Liver (tissue), 9 donors: ENCODE measurements around the gene GPR176. TPM values are rescaled to one million over a fixed set of nuclear protein-coding genes. Genes with fewer than 3 reads are reported as not detected.

Experiments used
- DNase-seq: peaks from one replicate; pipeline ENCODE4 v3.0.0-alpha.2; 2017; ENCODE audit warnings: low spot score
- H3K27ac ChIP-seq, 2 donors: one replicate each; pipeline ENCODE4 v1.7.0; 2013; ENCODE audit warnings: inconsistent platforms in 2 of 2, low read length in 2 of 2, control low read depth in 1 of 2, low read depth in 1 of 2, mild to moderate bottlenecking in 1 of 2
- H3K27me3 ChIP-seq, 4 donors: one replicate each; pipeline versions ENCODE4 v1.6.1 to v1.7.0; 2013; ENCODE audit warnings: low read length in 3 of 4, inconsistent platforms in 1 of 4, mild to moderate bottlenecking in 1 of 4, moderate library complexity in 1 of 4; ENCODE audit not compliant: control insufficient read depth in 4 of 4, insufficient read depth in 4 of 4
- H3K36me3 ChIP-seq, 4 donors: one replicate each; pipeline versions ENCODE4 v1.6.1 to v1.7.0; 2013; ENCODE audit warnings: low read length in 3 of 4, mild to moderate bottlenecking in 3 of 4, low read depth in 1 of 4, moderate library complexity in 1 of 4; ENCODE audit not compliant: control insufficient read depth in 4 of 4, insufficient read depth in 3 of 4
- H3K4me1 ChIP-seq, 4 donors: one replicate each; pipeline versions ENCODE4 v1.6.1 to v1.7.0; 2013; ENCODE audit warnings: low read length in 3 of 4, mild to moderate bottlenecking in 3 of 4, moderate library complexity in 1 of 4; ENCODE audit not compliant: control insufficient read depth in 4 of 4, insufficient read depth in 4 of 4
- H3K4me3 ChIP-seq, 3 donors: one replicate each; pipeline versions ENCODE4 v1.6.1 to v1.7.0; 2013; ENCODE audit warnings: low read length in 3 of 3, control low read depth in 1 of 3, low read depth in 1 of 3, mild to moderate bottlenecking in 1 of 3
- H3K9ac ChIP-seq, 2 donors: one replicate each; pipeline ENCODE4 v1.7.0; 2013; ENCODE audit warnings: low read length in 2 of 2, mild to moderate bottlenecking in 2 of 2, moderate library complexity in 2 of 2, control low read depth in 1 of 2, low read depth in 1 of 2
- H3K9me3 ChIP-seq, 4 donors: one replicate each; pipeline versions ENCODE4 v1.6.1 to v1.7.0; 2013; ENCODE audit warnings: low read length in 3 of 4; ENCODE audit not compliant: control insufficient read depth in 4 of 4
- ATF3 ChIP-seq: IDR thresholded peaks from 2 replicates; pipeline ENCODE4 v1.6.1; 2016; ENCODE audit warnings: antibody characterized with exemption
- CTCF ChIP-seq: fragments of 150-350 bp; IDR thresholded peaks from 2 replicates; pipeline ENCODE4 v1.5.1; 2017; ENCODE audit warnings: improper control_type of control experiment, low read depth, low read length; ENCODE audit not compliant: missing input control
- EGR1 ChIP-seq, 2 donors: IDR thresholded peaks; 2 replicates each; pipeline ENCODE4 v1.6.1; 2016 to 2018; ENCODE audit warnings: antibody characterized with exemption in 2 of 2, low read depth in 2 of 2
- FOXA1 ChIP-seq: IDR thresholded peaks from 2 replicates; pipeline ENCODE4 v1.6.1; 2016; ENCODE audit warnings: antibody characterized with exemption
- FOXA2 ChIP-seq: IDR thresholded peaks from 2 replicates; pipeline ENCODE4 v1.6.1; 2016; ENCODE audit warnings: antibody characterized with exemption
- GABPA ChIP-seq, 2 donors: IDR thresholded peaks in 1 of 2; conservative IDR thresholded peaks in 1 of 2; 2 replicates each; pipeline ENCODE4 v1.6.1; 2016; ENCODE audit warnings: antibody characterized with exemption in 2 of 2, mild to moderate bottlenecking in 1 of 2, moderate library complexity in 1 of 2
- HNF4G ChIP-seq: IDR thresholded peaks from 2 replicates; pipeline ENCODE4 v1.6.1; 2016; ENCODE audit warnings: antibody characterized with exemption
- JUND ChIP-seq, 2 donors: IDR thresholded peaks; 2 replicates each; pipeline ENCODE4 v1.6.1; 2016; ENCODE audit warnings: antibody characterized with exemption in 2 of 2
- MAX ChIP-seq: IDR thresholded peaks from 2 replicates; pipeline ENCODE4 v1.6.1; 2016; ENCODE audit warnings: antibody characterized with exemption
- RAD21 ChIP-seq, 2 donors: IDR thresholded peaks; 2 replicates each; pipeline ENCODE4 v1.6.1; 2016; ENCODE audit warnings: antibody characterized with exemption in 2 of 2, mild to moderate bottlenecking in 2 of 2
- REST ChIP-seq: IDR thresholded peaks from 2 replicates; pipeline ENCODE4 v1.6.1; 2016; ENCODE audit warnings: antibody characterized with exemption, mild to moderate bottlenecking
- RXRA ChIP-seq, 2 donors: IDR thresholded peaks; 2 replicates each; pipeline ENCODE4 v1.6.1; 2017 to 2018; ENCODE audit warnings: antibody characterized with exemption in 2 of 2, mild to moderate bottlenecking in 1 of 2
- TAF1 ChIP-seq: conservative IDR thresholded peaks from 2 replicates; pipeline ENCODE4 v1.6.1; 2016; ENCODE audit warnings: antibody characterized with exemption, mild to moderate bottlenecking
- YY1 ChIP-seq: IDR thresholded peaks from 2 replicates; pipeline ENCODE4 v1.6.1; 2016; ENCODE audit warnings: antibody characterized with exemption, mild to moderate bottlenecking
- ZBTB33 ChIP-seq: IDR thresholded peaks from 2 replicates; pipeline ENCODE4 v1.6.1; 2016; ENCODE audit warnings: antibody characterized with exemption
- WGBS: extraction: QIAGEN DNeasy Blood & Tissue Kit; methylation state at CpG from one replicate; pipeline ENCODE4 v1.1.7; 2013; 5-methylcytosine and 5-hydroxymethylcytosine counted together
- polyA plus RNA-seq, 2 donors: library from polyadenylated mRNA; stranded (reverse) in 1 of 2; unstranded in 1 of 2; fragments of 200-250 nt in 1 of 2; fragments of >200 nt in 1 of 2; fragmentation: Nextera tagmentation in 1 of 2; extraction: Ambion mirVana in 1 of 2; gene quantifications; one replicate each; pipeline versions ENCODE4 v1.2.1 to v1.2.3, GENCODE V29; 2013 to 2015
- total RNA-seq, 2 donors: library from RNA; depleted of rRNA; stranded (reverse); fragments of >200 nt; gene quantifications; one replicate each; pipeline ENCODE4 v1.2.3, GENCODE V29; 2014
- donor health status: healthy.
- donor health status: healthy.
- donor health status: healthy.
- donor health status: healthy.
- donor health status: healthy.

The GPR176 gene
- total and polyA plus RNA-seq, 4 donors = 0.44 to 1.7 (median 1.4) TPM

GRCh38 chr15:39944726-39945125 is 24.7 kb upstream of the GPR176 start:
- H3K36me3 ChIP-seq = peaks cover 9 to 46% (median 36%) of the 10 kb centered on the region in 4 donors
- H3K9ac ChIP-seq = no peak overlapping the region
- H3K27me3 ChIP-seq = no peaks in the 10 kb centered on the region
- no peaks in the 10 kb centered on the region for H3K9me3 ChIP-seq
- no peak for TF ChIP-seq MAX
- TF ChIP-seq RXRA (IDR thresholded peaks at IDR 0.05) = no peak
- TF ChIP-seq CTCF = no peak
- TF ChIP-seq RAD21 (IDR thresholded peaks at IDR 0.05) = no peak
- no peak for TF ChIP-seq TAF1
- no peak for TF ChIP-seq ATF3
- no peak for TF ChIP-seq REST
- TF ChIP-seq FOXA2 = no peak
- no peak for TF ChIP-seq JUND (IDR thresholded peaks at IDR 0.05)
- no peak overlapping the region for H3K4me3 ChIP-seq
- 94% methylated on average over 4 of the region's 4 CpGs for WGBS
- H3K4me1 ChIP-seq = no peaks in the 10 kb centered on the region
- no peak for DNase-seq
- no peak overlapping the region for H3K27ac ChIP-seq

- Histone ChIP-seq H3K36me3 (peaks cover 7 to 41% (median 34%) of the 10 kb centered on the region in 4 donors), H3K27me3 (no peaks in the 10 kb centered on the region), H3K27ac (no peak overlapping the region), H3K4me3 (no peak overlapping the region), H3K9me3 (no peaks in the 10 kb centered on the region), H3K4me1 (peaks cover 0 to 3% (median under 1%) of the 10 kb centered on the region in 4 donors), H3K9ac (no peak overlapping the region)
- TF ChIP-seq HNF4G (no peak), GABPA (IDR thresholded peaks at IDR 0.05 in 1 of 2, conservative IDR thresholded peaks at IDR 0.05 in 1 of 2) (no peak), EGR1 (IDR thresholded peaks at IDR 0.05; ENCODE audit: low read depth in 2 of 2) (no peak), ZBTB33 (no peak), FOXA1 (no peak), TAF1 (no peak), YY1 (no peak), REST (no peak)
- 97% methylated on average over 3 of the region's 3 CpGs for WGBS
- no peak for DNase-seq
Measured at GRCh38 chr15:39942753-39943150, 22.7 kb upstream of the GPR176 start.
